T-helper 2 cell treated with Interferon-gamma antibody and Interleukin-4, amounts not matched to agents 100 ng/mL and 5 ng/mL, for 36 hours (primary cell): ENCODE measurements around the gene CEP131. TPM values are rescaled to one million over a fixed set of nuclear protein-coding genes. Genes with fewer than 3 reads are reported as not detected.

Experiments
- intact Hi-C: fragments of 100-400 bp; cut with micrococcal nuclease; formaldehyde crosslinking; loops from one replicate; pipeline ENCODE4 v1.15.1; 2023
- total RNA-seq: library from RNA; stranded (reverse); gene quantifications from 2 replicates; pipeline ENCODE4 v1.2.3, GENCODE V29; 2022

CEP131 gene
- total RNA-seq, 1 donor from 2014 or later, result 13.7 TPM

DNA sequence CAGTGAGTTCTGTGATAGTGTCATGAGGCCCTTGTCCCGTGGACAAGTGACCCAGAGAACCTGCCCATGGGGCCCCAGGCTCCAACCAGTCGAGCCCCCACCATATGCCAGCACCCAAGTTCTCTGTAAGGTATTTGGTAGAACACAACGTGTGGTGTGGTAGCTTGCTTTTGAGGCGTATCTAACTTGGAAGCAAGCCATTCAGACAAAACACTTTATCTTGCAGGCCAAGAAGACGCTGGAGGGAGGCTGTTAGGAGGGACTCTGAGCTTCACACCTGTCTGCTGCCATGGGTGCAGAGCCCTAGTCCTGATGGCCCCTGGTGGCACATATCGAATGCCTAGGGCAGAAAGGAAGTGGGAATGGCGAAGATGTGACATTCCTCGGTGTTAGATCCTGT lies 18.0 kb upstream of the CEP131 start:
- intact Hi-C loops, result loop anchor here (5.0 kb wide), 1 partner anchor 98 kb away; no protein-coding TSS in a partner anchor

DNA sequence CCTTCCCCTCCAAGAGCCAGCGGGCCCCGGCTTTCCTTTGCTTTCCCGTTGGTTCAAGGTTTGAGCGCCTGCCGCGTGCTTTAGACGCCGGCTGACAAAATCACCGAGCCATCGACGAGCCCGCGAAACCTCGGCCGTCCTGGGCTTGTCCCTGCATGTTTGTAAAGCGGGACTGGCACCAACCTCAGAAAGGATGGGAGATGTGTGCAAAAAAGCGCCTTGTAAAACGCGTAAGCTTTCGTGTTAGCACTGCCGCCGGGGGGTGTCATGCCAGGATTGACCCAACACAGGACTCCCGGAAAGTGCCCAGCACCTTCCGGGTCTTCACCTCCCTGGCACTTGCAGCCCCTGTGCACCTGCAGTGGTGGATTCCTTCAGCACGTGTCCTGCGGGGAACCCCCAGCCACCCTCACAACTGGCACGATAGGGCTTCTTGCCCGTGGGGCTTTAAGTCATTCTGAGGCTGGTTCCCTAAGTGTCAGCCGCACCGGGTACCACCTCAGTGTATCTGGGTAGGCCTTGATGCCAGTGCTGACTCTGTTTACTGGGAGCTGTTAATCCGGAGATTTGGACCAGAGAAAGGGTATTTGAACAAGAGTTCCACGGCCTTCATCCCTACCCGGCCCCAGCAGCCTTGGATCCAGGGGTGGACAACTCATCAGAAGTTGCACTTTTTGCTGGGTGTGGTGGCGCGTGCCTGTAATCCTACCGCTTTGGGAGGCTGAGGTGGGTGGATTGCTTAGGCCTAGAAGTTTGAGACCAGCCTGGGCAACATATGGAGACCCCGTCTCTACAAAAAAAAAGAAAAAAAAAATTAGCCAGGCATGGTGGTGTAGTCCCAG lies 17.2 kb upstream of the CEP131 start:
- intact Hi-C loops, result loop anchor here (1.0 to 5.0 kb wide), 3 partner anchors 17 to 98 kb away; partner anchors contain the start of gene SLC38A10

DNA sequence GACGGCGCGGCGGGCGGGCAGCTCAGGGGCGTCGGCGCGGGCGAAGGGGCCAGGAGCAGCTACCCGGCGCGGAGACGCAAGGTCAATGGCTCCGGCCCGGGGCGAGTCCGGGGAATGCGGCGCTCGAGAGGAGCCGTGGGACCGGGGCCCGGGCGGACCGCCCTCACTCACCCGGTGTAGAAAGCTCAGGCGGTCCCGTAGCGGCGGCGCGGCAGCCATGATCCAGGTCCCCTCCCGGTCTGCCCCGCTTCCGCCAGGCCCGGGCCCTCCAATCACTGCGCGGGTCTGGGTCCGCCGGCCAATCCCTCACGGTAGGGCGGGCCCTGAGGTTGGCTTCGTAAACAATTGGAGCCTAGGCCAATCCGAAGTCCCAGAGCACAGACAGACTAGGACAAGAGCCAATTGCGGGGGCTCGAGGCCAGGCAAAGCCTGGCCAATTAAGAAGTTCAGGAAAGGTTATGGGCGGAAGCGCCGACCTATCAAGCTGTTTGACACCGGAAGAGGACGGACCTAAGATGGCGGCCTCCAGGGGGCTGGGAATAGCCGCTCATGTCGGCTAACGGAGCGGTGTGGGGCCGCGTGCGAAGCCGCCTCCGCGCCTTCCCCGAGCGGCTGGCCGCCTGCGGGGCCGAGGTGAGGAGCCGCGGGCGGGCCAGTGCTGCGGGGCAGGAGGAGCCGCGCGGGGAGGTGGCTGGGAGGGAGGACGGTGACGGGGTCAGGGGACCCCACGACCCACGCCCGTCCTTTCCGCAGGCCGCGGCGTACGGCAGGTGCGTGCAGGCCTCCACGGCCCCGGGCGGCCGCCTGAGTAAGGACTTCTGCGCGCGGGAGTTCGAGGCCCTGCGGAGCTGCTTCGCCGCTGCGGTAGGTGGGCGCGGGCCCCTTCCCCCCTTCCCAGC lies 16.3 kb upstream of the CEP131 start, which contains the start of the genes NDUFAF8 and TEPSIN:
NDUFAF8 (plus strand) TSS at position 504 of the 899 bp plus-strand sequence; CDS start at position 550, 46 bp downstream.
TEPSIN (minus strand) TSS at position 241 of the 899 bp plus-strand sequence; CDS start at position 219, 22 bp downstream.
- intact Hi-C loops, result loop anchor here (1.0 to 2.0 kb wide), 2 partner anchors 16 to 56 kb away; partner anchors contain the start of gene SLC38A10

DNA sequence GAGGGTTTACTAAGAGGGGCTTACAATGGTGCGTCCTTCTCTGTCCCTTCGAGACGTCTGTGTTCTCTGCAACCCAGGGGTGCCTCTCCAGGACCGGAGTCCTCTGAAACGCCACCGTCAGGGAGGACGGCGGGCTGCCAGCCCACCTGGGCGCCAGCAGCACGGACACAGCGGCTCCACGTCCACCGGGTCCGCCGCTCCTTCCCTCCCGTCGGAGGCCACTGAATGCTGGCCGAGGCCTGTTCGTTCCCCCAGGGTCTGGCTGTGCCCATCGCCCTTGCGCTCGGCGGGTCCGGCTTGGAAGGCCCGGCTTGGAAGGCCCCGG lies 15.7 kb upstream of the CEP131 start:
- intact Hi-C loops, result loop anchor here (2.0 kb wide), 1 partner anchor 56 kb away; the partner anchor contains the start of gene SLC38A10

DNA sequence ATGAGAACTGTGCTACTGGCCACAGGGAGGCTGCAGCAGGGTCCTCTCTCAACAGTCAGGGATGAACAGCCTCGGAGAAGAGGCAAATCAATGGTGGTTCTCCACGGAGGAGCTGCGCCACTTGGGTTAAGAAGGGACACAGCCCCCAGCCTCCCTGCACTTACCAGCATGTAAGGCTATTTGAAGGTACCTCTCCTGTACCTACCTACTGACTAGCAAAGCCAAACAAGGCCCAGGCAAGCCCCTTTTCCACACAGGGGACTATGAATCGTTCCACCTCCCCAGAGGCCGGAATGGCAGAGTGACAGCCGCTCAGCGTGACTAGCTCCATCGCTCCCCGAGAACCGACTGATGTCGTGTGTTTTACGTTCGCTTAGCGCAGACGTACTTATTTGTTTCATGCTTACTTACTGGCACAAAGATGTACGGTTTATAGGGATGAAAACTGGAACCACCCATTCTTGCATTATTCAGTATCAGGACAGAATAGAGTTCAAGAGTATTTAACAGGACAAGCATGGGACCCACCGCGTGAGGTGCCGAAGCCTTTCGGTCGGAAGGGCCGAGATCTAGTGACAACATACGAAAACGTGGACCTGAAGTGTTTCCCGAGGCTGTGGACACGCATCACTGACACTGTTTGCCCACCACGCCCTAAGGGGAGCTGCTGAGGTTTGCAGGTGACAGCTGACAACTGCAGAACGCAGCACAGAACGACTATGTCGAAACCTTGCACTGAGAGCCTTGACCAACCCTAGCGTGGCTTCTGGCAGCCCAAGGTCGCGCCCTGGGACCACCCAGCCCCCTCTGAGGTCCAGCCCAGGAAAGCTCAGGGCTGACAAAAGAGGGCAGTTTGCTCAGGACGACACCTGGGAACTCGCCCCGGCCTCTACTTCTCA lies 15.1 kb upstream of the CEP131 start:
- intact Hi-C loops, result loop anchor here (2.0 kb wide), 1 partner anchor 57 kb away; the partner anchor contains the start of gene SLC38A10

DNA sequence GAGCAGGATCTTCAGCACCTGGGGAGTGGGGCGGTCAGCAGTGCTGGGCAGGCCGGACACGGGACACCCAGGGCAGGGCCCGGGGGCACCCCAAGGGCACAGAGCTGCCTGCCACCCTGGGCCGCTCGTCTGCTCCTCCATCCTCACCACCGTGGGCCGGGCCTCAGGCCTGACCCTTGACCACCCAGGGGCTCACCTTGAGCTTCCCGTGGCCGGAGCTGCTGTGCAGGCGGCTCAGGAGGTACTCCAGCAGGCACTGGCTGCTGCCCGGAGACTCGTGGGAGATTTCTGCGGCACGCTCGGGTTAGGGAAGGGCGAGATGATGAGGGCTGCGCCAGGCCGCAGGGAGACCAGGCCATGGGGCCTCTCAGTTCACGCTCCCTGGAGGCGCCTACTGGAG lies 14.0 kb upstream of the CEP131 start:
- intact Hi-C loops, result no loop called here

DNA sequence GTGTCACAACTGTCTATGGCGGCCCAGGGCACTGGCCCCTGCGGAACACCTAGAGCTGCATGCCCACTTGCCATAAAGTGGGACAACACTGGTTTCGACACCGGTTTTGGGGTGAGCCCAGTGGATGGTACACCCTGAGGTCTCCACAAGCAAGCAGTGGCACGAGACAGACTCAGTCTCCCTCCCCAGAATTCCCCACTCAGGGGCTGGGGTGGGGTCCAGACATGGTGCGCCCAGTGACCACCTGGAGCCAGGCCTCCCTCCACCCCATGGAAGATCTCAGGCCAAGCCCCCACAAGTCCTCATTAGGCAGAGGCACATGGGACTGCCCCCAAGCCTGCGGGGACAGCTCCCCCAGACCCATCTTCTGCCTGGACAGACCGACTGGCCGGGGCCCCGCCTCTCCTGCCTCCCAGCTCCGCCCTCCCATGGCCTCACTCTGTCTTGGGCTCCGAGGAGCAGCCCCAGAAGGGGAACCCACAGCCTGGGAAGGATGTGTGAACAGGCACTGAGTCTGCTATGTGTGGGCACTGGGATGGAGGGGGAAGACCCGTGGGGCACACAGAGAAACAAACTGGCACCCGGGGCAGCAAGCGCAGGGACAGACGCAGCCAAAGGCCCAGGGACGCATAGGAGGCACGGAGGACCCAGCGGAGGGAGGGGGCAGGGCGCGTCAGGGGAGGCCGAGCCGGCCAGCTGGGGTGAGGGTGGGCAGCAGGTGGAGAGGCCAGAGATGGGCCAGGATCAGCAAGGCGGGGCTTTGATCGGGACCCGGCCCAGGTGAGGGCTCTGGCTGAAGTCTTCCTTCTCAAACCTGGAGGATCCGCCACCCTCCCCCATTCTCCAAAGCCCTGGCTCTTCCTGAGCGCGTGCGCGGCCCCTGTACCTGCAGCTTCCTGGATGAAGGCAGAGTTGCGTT lies 13.3 kb upstream of the CEP131 start:
- intact Hi-C loops, result no loop called here

DNA sequence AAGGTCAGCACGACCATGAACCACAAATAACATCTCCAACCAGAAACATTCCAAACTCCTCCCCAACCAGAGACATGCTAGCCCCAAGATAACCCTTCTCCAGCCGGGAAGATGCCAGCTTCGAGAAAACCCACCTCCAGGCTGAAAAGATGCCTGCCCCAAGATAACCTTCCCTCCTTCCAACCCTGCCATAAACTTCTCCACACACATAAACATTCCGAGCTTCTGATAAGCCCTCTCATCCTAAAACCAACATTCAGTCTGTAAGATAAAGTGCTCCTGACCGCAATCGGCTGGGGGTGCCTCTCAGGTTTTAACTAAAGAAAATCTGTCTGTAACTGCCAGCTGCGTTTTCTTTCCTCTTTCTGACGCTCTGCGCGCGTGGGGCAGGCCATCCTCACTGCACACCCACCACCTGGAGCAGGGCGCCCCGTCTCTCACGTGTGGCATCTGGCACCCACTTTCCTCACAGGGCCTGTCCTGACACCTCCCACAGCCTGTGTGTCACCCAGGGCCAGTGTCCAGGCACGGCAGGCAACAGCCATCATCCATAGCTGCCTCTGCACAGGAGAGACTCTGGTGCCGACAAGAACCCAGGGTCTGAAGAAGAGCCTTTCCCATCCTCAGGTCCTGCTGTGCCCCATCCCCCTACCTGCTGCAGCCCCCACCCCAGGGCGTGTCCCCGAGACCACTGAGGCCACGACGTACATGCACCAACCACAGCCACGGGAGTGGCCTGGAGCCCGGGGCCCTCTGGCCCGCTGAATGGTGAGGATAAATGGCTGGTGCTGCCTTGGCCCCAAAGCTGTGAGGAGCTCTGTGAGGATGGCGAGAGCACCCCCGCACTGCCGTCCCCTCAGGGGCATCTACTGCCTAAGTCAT lies 12.4 kb upstream of the CEP131 start:
- intact Hi-C loops, result no loop called here

DNA sequence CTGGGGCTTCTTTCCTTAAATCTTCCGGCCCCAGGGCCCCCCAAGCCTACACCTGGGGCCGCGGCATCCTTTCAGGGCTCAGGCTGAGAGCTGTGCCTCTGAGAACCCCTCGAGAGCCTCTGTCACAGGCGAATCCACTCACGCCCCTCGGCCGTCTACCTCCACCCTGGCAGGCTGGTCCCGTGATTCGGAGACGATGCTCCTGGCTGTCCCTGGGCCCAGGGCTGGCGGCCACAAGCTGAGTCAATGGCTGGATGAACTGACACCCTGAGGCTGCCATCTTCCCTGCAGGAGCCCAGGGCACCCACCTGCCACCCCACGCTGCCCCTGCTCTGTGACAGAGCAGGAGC lies 11.7 kb upstream of the CEP131 start:
- intact Hi-C loops, result no loop called here

DNA sequence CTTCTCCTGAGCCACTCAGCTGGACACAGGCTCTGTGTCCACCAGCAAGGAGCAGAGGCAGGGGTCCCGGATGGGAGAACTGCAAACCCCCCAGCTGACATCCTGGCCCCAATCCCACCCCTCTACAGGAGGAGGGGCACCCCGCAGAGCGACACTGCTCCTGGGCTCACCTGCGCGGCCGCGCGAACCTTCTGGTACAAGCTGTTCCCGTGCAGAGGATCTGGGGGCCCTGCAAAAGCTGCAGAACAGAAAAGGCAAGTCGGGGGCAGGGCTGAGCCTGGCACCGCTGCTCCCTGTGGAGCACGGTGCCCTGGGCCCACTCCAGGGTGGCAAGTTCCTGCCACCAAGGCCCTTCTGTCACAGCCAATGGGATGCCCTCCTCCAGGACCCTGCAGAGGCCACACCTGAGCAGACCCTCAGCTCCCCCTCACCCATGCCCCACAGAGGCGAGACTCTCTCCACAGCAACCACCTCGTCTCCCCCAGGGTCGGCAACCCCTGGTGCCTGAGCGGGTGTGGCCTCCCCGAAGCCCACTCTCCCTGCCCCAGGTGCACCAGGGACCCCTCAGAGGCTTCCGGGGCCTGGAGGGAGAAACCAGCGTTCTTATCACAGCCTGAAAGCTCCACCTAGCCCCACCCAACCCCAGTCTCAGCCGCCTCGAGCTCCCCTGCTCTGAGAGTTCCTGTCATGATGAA lies 11.2 kb upstream of the CEP131 start:
- intact Hi-C loops, result no loop called here

DNA sequence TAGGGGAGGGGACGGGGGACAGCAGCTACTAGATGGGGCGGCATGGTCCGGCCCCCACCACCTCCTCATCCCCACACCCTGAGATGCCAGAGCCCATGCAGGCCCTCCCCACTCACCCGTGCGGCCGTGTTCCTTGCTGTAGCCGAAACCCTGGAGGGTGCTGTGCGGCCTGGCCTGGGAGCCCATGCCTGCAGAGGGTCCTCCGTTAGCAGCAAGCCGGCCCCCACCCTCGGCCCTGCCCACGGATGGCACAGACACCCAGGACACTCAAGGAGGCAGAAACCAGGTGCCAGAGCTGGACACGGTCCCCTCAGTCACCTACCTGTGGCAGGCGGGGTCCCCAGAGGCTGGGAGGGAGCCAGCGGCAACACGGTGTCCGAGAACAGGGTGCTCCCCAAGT lies 10.6 kb upstream of the CEP131 start:
- intact Hi-C loops, result no loop called here

DNA sequence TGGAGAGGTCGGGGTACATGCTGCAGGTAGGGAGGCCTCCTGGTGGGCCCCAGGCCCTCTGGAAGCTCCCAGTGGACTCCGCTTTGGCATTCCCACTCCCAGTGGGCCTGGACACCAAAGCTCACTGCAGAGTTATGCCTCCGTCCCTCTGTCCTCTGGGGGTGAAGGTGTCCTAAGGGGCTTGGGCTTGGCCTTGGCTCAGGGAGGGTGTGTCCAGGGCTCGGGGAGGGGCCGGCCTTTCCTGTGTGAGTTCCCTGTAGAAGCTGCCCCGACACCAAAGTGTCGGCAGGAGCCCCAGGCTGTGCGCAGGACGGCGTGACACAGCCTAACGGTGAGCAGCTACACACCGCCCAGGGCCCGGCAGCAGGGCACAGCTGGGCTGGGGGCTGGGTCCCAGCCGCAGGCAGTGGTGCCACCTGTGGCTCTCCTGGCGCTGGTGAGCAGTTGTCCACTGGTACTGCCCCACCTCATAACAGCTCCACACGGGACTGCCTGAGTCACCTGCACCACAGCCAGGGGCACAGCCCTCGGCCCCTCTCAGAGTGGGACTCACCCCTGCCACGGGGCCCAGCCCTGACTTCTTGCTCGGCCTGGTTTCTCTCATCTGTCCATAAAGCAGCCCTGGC lies 10.0 kb upstream of the CEP131 start:
- intact Hi-C loops, result no loop called here

DNA sequence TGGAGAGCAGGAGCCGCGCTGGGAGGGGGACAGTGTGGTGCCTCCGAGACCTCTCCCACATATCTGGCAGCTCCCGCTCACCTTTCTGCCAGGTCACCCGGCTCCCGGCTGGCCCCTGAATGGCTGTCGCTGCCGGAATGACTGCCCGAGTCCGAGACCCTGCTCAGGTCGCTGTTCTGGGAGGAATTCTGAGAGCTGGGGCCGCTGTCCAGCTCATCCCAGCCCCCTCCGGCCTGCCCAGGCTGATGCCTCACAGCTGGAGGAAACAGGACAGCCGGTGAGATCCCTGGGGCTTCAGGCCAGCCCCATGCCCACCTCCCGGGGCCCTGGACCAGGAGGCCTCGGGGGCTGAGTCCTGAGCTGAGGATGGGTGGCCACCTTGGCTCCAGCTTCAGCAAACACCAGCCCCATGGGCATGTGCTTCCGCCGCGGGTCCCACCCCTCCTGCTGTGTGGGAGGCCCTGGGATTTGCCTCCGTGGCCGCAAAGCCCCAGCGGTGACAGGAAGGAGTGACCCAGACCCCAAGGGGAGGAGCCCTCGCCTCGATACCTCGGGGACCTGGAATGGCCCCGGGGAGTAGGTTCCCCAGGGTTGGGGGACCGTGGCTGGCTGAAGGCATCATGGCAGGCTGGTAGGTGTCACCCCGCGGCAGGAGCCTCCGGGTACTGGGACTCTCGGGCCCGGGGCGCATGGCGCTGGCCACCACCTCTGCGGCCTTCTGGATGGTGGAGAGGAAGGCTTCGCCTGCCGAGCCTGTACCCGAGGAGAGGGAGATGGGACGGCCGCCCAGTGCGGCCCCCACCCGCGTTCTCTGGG lies 9.2 kb upstream of the CEP131 start:
- intact Hi-C loops, result no loop called here

DNA sequence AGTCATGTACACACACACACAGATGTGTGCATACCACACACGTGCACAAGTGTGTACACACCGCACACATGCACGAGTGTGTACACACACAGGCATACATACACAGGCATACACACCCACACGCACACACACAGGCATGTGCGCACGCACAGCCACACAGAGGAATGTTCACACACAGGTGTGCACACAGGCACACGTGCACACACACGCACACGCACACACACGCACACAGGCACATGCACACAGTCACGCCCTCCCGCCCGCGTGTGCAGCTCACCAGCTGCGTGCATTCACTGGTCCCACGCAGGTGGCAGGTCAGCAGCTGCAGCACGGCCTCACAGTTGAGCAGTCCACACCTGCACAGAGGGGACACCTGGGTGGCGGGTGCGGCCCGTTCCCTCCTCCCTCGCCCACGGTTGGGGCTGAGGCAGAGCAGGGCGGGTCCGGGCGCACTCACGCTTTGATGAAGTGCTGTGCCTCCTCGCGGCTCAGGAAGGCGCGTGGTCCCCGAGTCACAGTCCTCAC lies 8.4 kb upstream of the CEP131 start:
- intact Hi-C loops, result no loop called here

DNA sequence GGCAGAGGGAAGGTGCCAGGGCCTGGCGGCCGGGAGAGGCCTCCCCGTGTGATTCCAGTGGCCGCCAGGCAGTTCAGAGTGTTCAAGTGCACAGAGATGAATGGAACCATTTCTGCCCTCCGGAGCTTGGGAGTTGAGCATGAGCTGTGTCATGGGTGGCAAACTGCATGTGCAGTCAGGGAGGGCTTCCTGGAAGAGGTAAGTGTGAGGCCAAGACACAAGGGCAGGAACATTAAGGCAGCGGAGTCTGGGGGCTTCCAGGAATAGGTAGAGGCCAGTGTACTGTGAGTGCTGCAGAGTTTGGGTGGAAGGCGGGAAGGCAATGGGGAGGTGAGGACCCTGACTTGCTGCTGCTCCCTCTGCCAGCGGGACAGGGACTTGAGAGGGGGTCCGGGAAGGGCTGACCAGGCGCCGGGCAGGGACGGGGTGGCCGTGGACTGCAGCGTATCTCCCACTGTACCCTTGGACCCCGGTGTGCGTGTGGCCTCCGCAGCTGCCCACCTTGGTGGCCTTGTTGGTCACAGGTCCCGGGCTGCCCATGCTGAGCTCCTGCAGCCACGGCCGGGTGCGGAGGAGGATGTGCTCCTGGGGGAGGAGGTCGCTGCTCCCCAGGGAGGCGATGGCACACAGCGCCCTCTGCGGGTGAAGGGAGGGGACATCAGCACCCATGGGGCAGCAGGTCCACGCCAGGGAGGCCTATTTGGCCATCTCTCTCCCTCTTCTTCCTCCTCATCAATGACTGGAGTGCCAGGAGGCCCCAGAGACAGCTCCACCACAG lies 7.5 kb upstream of the CEP131 start:
- intact Hi-C loops, result no loop called here

DNA sequence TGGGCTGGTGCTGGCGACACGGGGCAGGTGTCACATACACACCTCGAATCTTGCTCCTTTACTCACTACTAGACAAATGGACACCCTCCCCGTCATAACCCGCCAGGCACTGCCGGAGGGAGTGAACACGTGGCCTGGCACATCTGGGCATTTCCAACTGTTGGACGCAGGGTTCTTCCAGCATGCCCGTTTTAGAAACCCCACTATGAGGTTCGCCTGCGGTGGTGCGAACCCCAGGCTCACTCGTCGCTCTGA lies 6.8 kb upstream of the CEP131 start:
- intact Hi-C loops, result no loop called here
